Panc1 (cell line): ENCODE measurements around the gene ZNF761. TPM values are rescaled to one million over a fixed set of nuclear protein-coding genes. Genes with fewer than 3 reads are reported as not detected.
A peak's percentile ranks its signal among the peaks of the same experiment; 100 is the strongest.
"Not testable (repeated sequence)": the region's sequence is repeated elsewhere in the genome, so short reads cannot be mapped to it uniquely, and the experiment has no call there.

Experiments used
- ATAC-seq: fragments of 200-7000 bp; cut with Tn5 transposase; 2 replicates; pipeline ENCODE4 v1.9.1; 2020; ENCODE audit warnings: mild to moderate bottlenecking, moderate library complexity
- BruUV-seq: library from RNA; stranded (reverse); fragments of 400-500 nt; replicated peaks from 2 replicates; lab custom pipeline; 2021; lab: Mats Ljungman, UMichigan
- CTCF ChIA-PET: fragments of 300-600 bp; sonication (Branson Sonifier 250); formaldehyde crosslinking; loops from one replicate; lab custom pipeline; 2022; ENCODE audit warnings: antibody characterized with exemption; lab: Charles Lee
- POLR2A ChIA-PET: fragments of 300-600 bp; sonication (Branson Sonifier 250); formaldehyde crosslinking; loops from one replicate; lab custom pipeline; 2022; ENCODE audit warnings: antibody characterized with exemption; lab: Charles Lee
- DNase-seq: peaks from one replicate; pipeline ENCODE4 v3.0.0-alpha.2; 2010; ENCODE audit warnings: low read depth, low spot score
- H3K27ac ChIP-seq: 2 replicates; pipeline ENCODE4 v1.5.1; 2011; ENCODE audit warnings: mild to moderate bottlenecking, low read length, inconsistent platforms
- H3K27me3 ChIP-seq: fragments of 200-500 bp; sonication (Bioruptor generic); 2 replicates; pipeline ENCODE4 v1.6.0; 2014; ENCODE audit warnings: low read length, inconsistent platforms; ENCODE audit not compliant: control insufficient read depth, insufficient read depth
- H3K36me3 ChIP-seq: fragments of 200-500 bp; sonication (Bioruptor generic); 2 replicates; pipeline ENCODE4 v1.5.1; 2014; ENCODE audit warnings: inconsistent platforms, mild to moderate bottlenecking, low read length, moderate library complexity; ENCODE audit not compliant: control insufficient read depth, insufficient read depth
- H3K4me1 ChIP-seq: 2 replicates; pipeline ENCODE4 v1.5.1; 2011; ENCODE audit warnings: inconsistent platforms, mild to moderate bottlenecking, low read length, moderate library complexity; ENCODE audit not compliant: control insufficient read depth, insufficient read depth
- H3K4me3 ChIP-seq, 2 experiments: 2 replicates each; pipeline ENCODE4 v1.5.1; 2011 to 2012; ENCODE audit warnings: low read depth in 2 of 2, low read length in 2 of 2, mild to moderate bottlenecking in 2 of 2, inconsistent platforms in 1 of 2, moderate library complexity in 1 of 2
- H3K9me3 ChIP-seq: fragments of 200-500 bp; sonication (Bioruptor generic); 2 replicates; pipeline ENCODE4 v1.5.1; 2014; ENCODE audit warnings: low read depth, mild to moderate bottlenecking, inconsistent platforms, low read length, moderate library complexity; ENCODE audit not compliant: control insufficient read depth, insufficient read depth
- POLR2AphosphoS5 ChIP-seq: IDR thresholded peaks from 2 replicates; pipeline ENCODE4 v1.6.1; 2012; ENCODE audit warnings: mild to moderate bottlenecking, low read depth, low read length, moderate library complexity
- SIN3A ChIP-seq: IDR thresholded peaks from 2 replicates; pipeline ENCODE4 v1.6.1; 2012; ENCODE audit warnings: low read depth, mild to moderate bottlenecking, low read length, moderate library complexity, borderline replicate concordance; ENCODE audit not compliant: insufficient read depth
- TCF7L2 ChIP-seq: IDR thresholded peaks from 2 replicates; pipeline ENCODE4 v1.6.1; 2011; ENCODE audit warnings: mild to moderate bottlenecking, low read depth, low read length, inconsistent platforms
- in situ Hi-C: cut with HindIII; loops from 2 replicates; pipeline ENCODE4 v1.10.0; 2016; ENCODE audit warnings: low sequenced_read_pairs, low pct_unique_long_range_greater_than_20kb
- intact Hi-C: fragments of 100-400 bp; cut with micrococcal nuclease; formaldehyde crosslinking; loops from one replicate; pipeline ENCODE4 v1.10.0; 2022; ENCODE audit not compliant: unreplicated experiment
- total RNA-seq: library from RNA; stranded (reverse); gene quantifications from one replicate; pipeline ENCODE4 v1.2.1, GENCODE V29; 2021; ENCODE audit not compliant: unreplicated experiment
- TF ChIP-seq, protein P1 (sequence below): fragments of 450-650 bp; IDR thresholded peaks from 2 replicates; pipeline ENCODE4 v1.5.1; 2017; ENCODE audit warnings: mild to moderate bottlenecking
- TF ChIP-seq, protein P2 (sequence below), 2 experiments: IDR thresholded peaks; 2 replicates each; pipeline ENCODE4 v1.6.1; 2011 to 2012; ENCODE audit warnings: low read depth in 2 of 2, control low read depth in 1 of 2, low read length in 1 of 2, mild to moderate bottlenecking in 1 of 2, moderate library complexity in 1 of 2; ENCODE audit not compliant: insufficient read depth in 1 of 2

ZNF761 gene
- total RNA-seq, 1 experiment from 2014 or later, result 21.8 TPM

DNA sequence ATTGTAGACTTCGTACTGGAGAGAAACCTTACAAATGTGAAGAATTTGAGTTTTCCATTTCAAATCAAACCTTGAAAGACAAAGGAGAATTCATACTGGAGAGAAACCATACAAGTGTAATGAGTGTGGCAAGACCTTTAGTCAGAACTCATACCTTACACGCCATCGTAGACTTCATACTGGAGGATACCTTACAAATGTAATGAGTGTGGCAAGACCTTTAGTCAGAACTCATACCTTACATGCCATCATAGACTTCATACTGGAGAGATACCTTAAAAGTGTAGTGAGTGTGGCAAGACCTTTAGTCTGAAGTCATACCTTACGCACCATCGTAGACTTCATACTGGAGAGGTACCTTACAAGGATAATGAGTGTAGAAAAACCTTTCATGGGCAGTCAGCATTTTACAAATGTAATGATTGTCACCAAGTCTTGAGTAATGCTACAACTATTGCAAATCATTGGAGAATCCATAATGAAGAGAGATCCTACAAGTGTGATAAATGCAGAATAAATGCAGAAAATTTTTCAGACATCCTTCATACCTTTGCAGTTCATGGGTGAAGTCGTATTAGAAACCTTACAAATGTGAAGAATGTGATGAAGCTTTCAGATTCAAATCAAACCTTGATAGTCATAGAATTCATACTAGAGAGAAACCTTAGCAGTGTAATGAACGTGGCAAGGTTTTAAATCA lies 22.1 kb upstream of the ZNF761 start:
- CTCF ChIA-PET, result no interaction called here
- BruUV-seq, result no TSS peak
- intact Hi-C loops, result no loop called here
- no peak overlapping the region for H3K4me3 ChIP-seq
- no peak overlapping the region for H3K27ac ChIP-seq
- H3K9me3 ChIP-seq, result peaks cover 64% of the 10 kb centered on the region
- POLR2A ChIA-PET, result no interaction called here
- peaks cover 9% of the 10 kb centered on the region for H3K36me3 ChIP-seq
- no peaks in the 10 kb centered on the region for H3K27me3 ChIP-seq
- no peak for DNase-seq
- no peaks in the 10 kb centered on the region for H3K4me1 ChIP-seq
- TF ChIP-seq POLR2AphosphoS5, result no peak
- no peak for TF ChIP-seq TCF7L2
- TF ChIP-seq, protein P1, sequence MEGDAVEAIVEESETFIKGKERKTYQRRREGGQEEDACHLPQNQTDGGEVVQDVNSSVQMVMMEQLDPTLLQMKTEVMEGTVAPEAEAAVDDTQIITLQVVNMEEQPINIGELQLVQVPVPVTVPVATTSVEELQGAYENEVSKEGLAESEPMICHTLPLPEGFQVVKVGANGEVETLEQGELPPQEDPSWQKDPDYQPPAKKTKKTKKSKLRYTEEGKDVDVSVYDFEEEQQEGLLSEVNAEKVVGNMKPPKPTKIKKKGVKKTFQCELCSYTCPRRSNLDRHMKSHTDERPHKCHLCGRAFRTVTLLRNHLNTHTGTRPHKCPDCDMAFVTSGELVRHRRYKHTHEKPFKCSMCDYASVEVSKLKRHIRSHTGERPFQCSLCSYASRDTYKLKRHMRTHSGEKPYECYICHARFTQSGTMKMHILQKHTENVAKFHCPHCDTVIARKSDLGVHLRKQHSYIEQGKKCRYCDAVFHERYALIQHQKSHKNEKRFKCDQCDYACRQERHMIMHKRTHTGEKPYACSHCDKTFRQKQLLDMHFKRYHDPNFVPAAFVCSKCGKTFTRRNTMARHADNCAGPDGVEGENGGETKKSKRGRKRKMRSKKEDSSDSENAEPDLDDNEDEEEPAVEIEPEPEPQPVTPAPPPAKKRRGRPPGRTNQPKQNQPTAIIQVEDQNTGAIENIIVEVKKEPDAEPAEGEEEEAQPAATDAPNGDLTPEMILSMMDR, result no peak
- ATAC-seq, result no peak
- in situ Hi-C loops, result no loop called here

DNA sequence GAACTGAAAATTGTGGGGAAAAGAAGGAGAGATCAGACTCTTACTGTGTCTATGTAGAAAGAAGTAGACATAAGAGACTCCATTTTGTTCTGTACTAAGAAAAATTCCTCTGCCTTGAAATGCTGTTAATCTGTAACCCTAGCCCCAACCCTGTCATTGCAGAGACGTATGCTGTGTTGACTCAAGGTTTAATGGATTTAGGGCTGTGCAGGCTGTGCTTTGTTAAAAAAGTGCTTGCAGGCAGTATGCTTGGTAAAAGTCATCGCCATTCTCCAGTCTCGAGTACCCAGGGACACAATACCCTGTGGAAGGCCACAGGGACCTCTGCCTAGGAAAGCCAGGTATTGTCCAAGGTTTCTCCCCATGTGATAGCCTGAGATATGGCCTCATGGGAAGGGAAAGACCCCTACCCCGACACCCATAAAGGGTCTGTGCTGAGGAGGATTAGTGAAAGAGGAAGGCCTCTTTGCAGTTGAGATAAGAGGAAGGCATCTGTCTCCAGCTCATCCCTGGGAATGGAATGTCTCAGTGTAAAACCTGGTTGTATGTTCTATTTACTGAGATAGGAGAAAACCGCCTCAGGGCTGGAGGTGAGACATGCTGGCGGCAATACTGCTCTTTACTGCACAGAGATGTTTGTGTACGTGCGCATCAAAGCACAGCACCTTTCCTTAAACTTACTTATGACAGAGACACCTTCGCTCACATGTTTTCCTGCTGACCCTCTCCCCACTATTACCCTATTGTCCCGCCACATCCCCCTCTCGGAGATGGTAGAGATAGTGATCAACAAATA lies 11.1 kb upstream of the ZNF761 start:
- intact Hi-C loops, H3K27me3 ChIP-seq, H3K36me3 ChIP-seq, in situ Hi-C loops, ATAC-seq, H3K27ac ChIP-seq, H3K9me3 ChIP-seq, H3K4me1 ChIP-seq, BruUV-seq, DNase-seq, CTCF ChIA-PET, POLR2A ChIA-PET, H3K4me3 ChIP-seq: not testable (repeated sequence)

DNA sequence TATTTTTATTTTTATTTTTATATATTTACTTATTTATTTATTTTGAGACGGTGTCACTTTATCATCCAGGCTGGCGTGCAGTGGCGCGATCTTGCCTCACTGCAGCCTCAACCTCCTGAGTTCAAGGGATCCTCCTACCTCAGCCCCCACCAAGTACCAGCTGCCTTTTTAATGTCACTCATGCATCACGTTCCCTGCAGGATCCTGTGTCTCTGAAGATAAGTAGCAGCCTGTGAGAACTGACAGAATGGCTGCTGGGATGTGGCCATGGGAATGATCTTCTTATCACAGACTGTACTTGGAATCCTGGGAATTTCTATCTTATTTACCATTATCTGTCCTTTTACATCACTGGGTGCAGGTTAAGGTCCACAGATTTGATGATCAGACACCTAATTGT lies 9.2 kb upstream of the ZNF761 start:
- Histone ChIP-seq H3K4me3 (no peak overlapping the region), H3K9me3 (no peaks in the 10 kb centered on the region), H3K27me3 (no peaks in the 10 kb centered on the region), H3K4me1 (no peaks in the 10 kb centered on the region), H3K27ac (no peak overlapping the region), H3K36me3 (no peaks in the 10 kb centered on the region)
- TF ChIP-seq, protein P2, sequence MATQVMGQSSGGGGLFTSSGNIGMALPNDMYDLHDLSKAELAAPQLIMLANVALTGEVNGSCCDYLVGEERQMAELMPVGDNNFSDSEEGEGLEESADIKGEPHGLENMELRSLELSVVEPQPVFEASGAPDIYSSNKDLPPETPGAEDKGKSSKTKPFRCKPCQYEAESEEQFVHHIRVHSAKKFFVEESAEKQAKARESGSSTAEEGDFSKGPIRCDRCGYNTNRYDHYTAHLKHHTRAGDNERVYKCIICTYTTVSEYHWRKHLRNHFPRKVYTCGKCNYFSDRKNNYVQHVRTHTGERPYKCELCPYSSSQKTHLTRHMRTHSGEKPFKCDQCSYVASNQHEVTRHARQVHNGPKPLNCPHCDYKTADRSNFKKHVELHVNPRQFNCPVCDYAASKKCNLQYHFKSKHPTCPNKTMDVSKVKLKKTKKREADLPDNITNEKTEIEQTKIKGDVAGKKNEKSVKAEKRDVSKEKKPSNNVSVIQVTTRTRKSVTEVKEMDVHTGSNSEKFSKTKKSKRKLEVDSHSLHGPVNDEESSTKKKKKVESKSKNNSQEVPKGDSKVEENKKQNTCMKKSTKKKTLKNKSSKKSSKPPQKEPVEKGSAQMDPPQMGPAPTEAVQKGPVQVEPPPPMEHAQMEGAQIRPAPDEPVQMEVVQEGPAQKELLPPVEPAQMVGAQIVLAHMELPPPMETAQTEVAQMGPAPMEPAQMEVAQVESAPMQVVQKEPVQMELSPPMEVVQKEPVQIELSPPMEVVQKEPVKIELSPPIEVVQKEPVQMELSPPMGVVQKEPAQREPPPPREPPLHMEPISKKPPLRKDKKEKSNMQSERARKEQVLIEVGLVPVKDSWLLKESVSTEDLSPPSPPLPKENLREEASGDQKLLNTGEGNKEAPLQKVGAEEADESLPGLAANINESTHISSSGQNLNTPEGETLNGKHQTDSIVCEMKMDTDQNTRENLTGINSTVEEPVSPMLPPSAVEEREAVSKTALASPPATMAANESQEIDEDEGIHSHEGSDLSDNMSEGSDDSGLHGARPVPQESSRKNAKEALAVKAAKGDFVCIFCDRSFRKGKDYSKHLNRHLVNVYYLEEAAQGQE (IDR thresholded peaks at IDR 0.05; ENCODE audit: insufficient read depth in 1 of 2, low read depth in 2 of 2, low read length in 1 of 2), result no peak
- TF ChIP-seq, protein P1, result no peak
- TF ChIP-seq TCF7L2 (no peak), SIN3A (no peak), POLR2AphosphoS5 (no peak)
- POLR2A ChIA-PET, result no interaction called here
- intact Hi-C loops, result no loop called here
- CTCF ChIA-PET, result no interaction called here
- no peak for DNase-seq
- in situ Hi-C loops, result no loop called here
- no peak for ATAC-seq
- no TSS peak for BruUV-seq

DNA sequence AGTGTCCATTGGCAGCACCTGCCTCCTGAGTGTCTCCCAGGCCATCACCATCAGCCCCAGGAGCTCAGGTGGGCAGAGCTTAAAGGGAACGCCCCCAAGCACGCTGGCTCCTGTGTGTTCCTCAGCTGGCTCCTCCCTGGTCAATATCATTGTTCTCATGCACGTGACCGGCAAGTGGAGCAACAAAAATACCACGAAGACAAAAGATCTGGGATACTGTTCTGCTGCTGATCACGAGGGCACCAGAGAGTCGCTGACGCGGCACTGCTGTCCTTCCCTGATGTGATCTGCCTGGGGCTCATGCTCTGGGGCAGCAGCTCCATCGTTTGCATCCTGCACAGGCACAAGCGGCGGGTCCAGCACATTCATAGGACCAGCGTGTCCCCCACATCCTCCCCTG lies 8.7 kb upstream of the ZNF761 start:
- CTCF ChIA-PET, POLR2A ChIA-PET, in situ Hi-C loops: not testable (repeated sequence)

More for the DNA sequence above, 8.7 kb upstream of the ZNF761 start:
- peak; percentile 69 for ATAC-seq
- intact Hi-C loops, H3K9me3 ChIP-seq, H3K36me3 ChIP-seq, H3K4me1 ChIP-seq, H3K27ac ChIP-seq, BruUV-seq, DNase-seq, H3K27me3 ChIP-seq: not testable (repeated sequence)
- H3K4me3 ChIP-seq, result peak overlapping the region in 1 of 2 experiments; percentile 19; a peak in 1 of 4 replicates
